Hepatocyte (in vitro differentiated cells): ENCODE results near the gene ALDH1B1. TPM values are rescaled to one million over a fixed set of nuclear protein-coding genes. Genes with fewer than 3 reads are reported as not detected.

Experiments used
- DNase-seq: peaks from one replicate; pipeline ENCODE4 v3.0.0-alpha.2; 2016; ENCODE audit warnings: low spot score
- H2AFZ ChIP-seq: fragments of 200-600 bp; sonication (generic); 2 replicates; pipeline ENCODE4 v1.6.0; 2016; ENCODE audit warnings: antibody characterized with exemption, mild to moderate bottlenecking
- H3K27ac ChIP-seq: fragments of 200-600 bp; sonication (generic); 2 replicates; pipeline ENCODE4 v1.5.1; 2016; ENCODE audit warnings: mild to moderate bottlenecking
- H3K27me3 ChIP-seq: fragments of 200-600 bp; sonication (generic); 2 replicates; pipeline ENCODE4 v1.6.1; 2016
- H3K36me3 ChIP-seq: fragments of 200-600 bp; sonication (generic); replicated peaks from 2 replicates; pipeline ENCODE4 v1.5.1; 2016; ENCODE audit warnings: low read depth; ENCODE audit not compliant: insufficient read depth
- H3K4me1 ChIP-seq: fragments of 200-600 bp; sonication (generic); 2 replicates; pipeline ENCODE4 v1.5.1; 2016; ENCODE audit warnings: mild to moderate bottlenecking, moderate library complexity; ENCODE audit not compliant: insufficient read depth
- H3K4me2 ChIP-seq: fragments of 200-600 bp; sonication (generic); 2 replicates; pipeline ENCODE4 v1.6.0; 2016
- H3K4me3 ChIP-seq: fragments of 200-600 bp; sonication (generic); 2 replicates; pipeline ENCODE4 v1.5.1; 2016; ENCODE audit warnings: mild to moderate bottlenecking
- H3K79me2 ChIP-seq: fragments of 200-600 bp; sonication (generic); 2 replicates; pipeline ENCODE4 v1.6.0; 2017; ENCODE audit warnings: mild to moderate bottlenecking
- H3K9me2 ChIP-seq: fragments of 200-600 bp; sonication (generic); replicated peaks from 2 replicates; pipeline ENCODE4 v1.6.0; 2017; ENCODE audit warnings: mild to moderate bottlenecking; ENCODE audit not compliant: insufficient read depth
- H3K9me3 ChIP-seq: fragments of 200-600 bp; sonication (generic); 2 replicates; pipeline ENCODE4 v1.5.1; 2016; ENCODE audit warnings: low read depth, mild to moderate bottlenecking
- H4K20me1 ChIP-seq: fragments of 200-600 bp; sonication (generic); 2 replicates; pipeline ENCODE4 v1.6.0; 2016; ENCODE audit warnings: mild to moderate bottlenecking; ENCODE audit not compliant: insufficient read depth, poor library complexity, severe bottlenecking
- CTCF ChIP-seq: fragments of 200-600 bp; sonication (generic); IDR thresholded peaks from 2 replicates; pipeline ENCODE4 v1.5.1; 2016; ENCODE audit warnings: antibody characterized with exemption, mild to moderate bottlenecking; ENCODE audit not compliant: poor library complexity
- EZH2 ChIP-seq: fragments of 200-600 bp; sonication (generic); IDR thresholded peaks from 2 replicates; pipeline ENCODE4 v1.6.1; 2016; ENCODE audit warnings: antibody characterized with exemption, mild to moderate bottlenecking, borderline replicate concordance
- EZH2phosphoT487 ChIP-seq: fragments of 200-600 bp; sonication (generic); IDR thresholded peaks from one replicate; pipeline ENCODE4 v1.6.1; 2018; ENCODE audit warnings: antibody characterized with exemption, mild to moderate bottlenecking, low read depth, moderate library complexity; ENCODE audit not compliant: unreplicated experiment, severe bottlenecking
- WGBS: methylation state at CpG from one replicate; pipeline ENCODE4 v1.1.6; 2016; ENCODE audit warnings: low lambda C conversion rate; ENCODE audit errors: missing lambda C conversion rate; 5-methylcytosine and 5-hydroxymethylcytosine counted together
- polyA plus RNA-seq: library from polyadenylated mRNA; unstranded; fragments of >200 nt; fragmentation: Nextera tagmentation; extraction: Ambion mirVana; gene quantifications from 2 replicates; pipeline ENCODE4 v1.2.1, GENCODE V29; 2016
- total RNA-seq: library from RNA; depleted of rRNA; stranded (reverse); fragments of >200 nt; gene quantifications from 2 replicates; pipeline ENCODE4 v1.2.3, GENCODE V29; 2014

ALDH1B1 gene
- total and polyA plus RNA-seq, 2 experiments from 2014 or later, result 30.9 to 45.8 TPM

- Histone ChIP-seq H3K27ac (peak overlapping the region; percentile 84), H3K4me1 (peaks cover 38% of the 10 kb centered on the region), H3K4me2 (peak overlapping the region; percentile 46), H2AFZ (no peak overlapping the region), H4K20me1 (no peaks in the 10 kb centered on the region), H3K9me2 (no peaks in the 10 kb centered on the region), H3K36me3 (no peaks in the 10 kb centered on the region), H3K4me3 (no peak overlapping the region), H3K9me3 (no peaks in the 10 kb centered on the region), H3K79me2 (no peaks in the 10 kb centered on the region), H3K27me3 (no peaks in the 10 kb centered on the region)
- 29% methylated on average over 8 of the region's 8 CpGs for WGBS
- peak; percentile 82 for DNase-seq
- no peak for TF ChIP-seq CTCF
- TF ChIP-seq EZH2, result no peak
- no peak for TF ChIP-seq EZH2phosphoT487
These were observed 11.5 kb upstream of the ALDH1B1 start for GRCh38 chr9:38380872-38381534.

- no peak overlapping the region for H3K4me3 ChIP-seq
- no peak for TF ChIP-seq EZH2
- no peak for TF ChIP-seq EZH2phosphoT487
- TF ChIP-seq CTCF, result no peak
- no peaks in the 10 kb centered on the region for H3K36me3 ChIP-seq
- H3K27me3 ChIP-seq, result no peaks in the 10 kb centered on the region
- H3K9me3 ChIP-seq, result no peaks in the 10 kb centered on the region
- no peak for DNase-seq
- no peak overlapping the region for H2AFZ ChIP-seq
- no peaks in the 10 kb centered on the region for H3K79me2 ChIP-seq
- H3K4me1 ChIP-seq, result peaks cover 47% of the 10 kb centered on the region
- WGBS, result 84% methylated on average over 8 of the region's 8 CpGs
- no peaks in the 10 kb centered on the region for H4K20me1 ChIP-seq
- H3K4me2 ChIP-seq, result no peak overlapping the region
- H3K9me2 ChIP-seq, result no peaks in the 10 kb centered on the region
- H3K27ac ChIP-seq, result peak overlapping the region; percentile 84
These were observed 10.4 kb upstream of the ALDH1B1 start for GRCh38 chr9:38382141-38382540.

GRCh38 chr9:38384990-38385848 lies 7.3 kb upstream of the ALDH1B1 start:
- peak overlapping the region; percentile 55 for H3K27ac ChIP-seq
- no peak overlapping the region for H2AFZ ChIP-seq
- H3K36me3 ChIP-seq, result no peaks in the 10 kb centered on the region
- H3K4me2 ChIP-seq, result no peak overlapping the region
- 81% methylated on average over 3 of the region's 3 CpGs for WGBS
- no peak for DNase-seq
- H3K4me3 ChIP-seq, result no peak overlapping the region
- TF ChIP-seq EZH2phosphoT487 (no peak), CTCF (no peak)
- no peaks in the 10 kb centered on the region for H3K9me2 ChIP-seq
- no peaks in the 10 kb centered on the region for H3K9me3 ChIP-seq
- H3K4me1 ChIP-seq, result peaks cover 56% of the 10 kb centered on the region
- H3K27me3 ChIP-seq, result no peaks in the 10 kb centered on the region
- H3K79me2 ChIP-seq, result no peaks in the 10 kb centered on the region
- H4K20me1 ChIP-seq, result no peaks in the 10 kb centered on the region
